HG02763 (cell line): ENCODE measurements around the gene IFT74.
A peak's percentile ranks its signal among the peaks of the same experiment; 100 is the strongest.

ENCODE experiments used
- ATAC-seq: cut with Tn5 transposase; IDR thresholded peaks from one replicate; pipeline ENCODE4 v1.9.1; 2021; ENCODE audit warnings: mild to moderate bottlenecking, moderate library complexity; ENCODE audit not compliant: unreplicated experiment

Gene IFT74

DNA sequence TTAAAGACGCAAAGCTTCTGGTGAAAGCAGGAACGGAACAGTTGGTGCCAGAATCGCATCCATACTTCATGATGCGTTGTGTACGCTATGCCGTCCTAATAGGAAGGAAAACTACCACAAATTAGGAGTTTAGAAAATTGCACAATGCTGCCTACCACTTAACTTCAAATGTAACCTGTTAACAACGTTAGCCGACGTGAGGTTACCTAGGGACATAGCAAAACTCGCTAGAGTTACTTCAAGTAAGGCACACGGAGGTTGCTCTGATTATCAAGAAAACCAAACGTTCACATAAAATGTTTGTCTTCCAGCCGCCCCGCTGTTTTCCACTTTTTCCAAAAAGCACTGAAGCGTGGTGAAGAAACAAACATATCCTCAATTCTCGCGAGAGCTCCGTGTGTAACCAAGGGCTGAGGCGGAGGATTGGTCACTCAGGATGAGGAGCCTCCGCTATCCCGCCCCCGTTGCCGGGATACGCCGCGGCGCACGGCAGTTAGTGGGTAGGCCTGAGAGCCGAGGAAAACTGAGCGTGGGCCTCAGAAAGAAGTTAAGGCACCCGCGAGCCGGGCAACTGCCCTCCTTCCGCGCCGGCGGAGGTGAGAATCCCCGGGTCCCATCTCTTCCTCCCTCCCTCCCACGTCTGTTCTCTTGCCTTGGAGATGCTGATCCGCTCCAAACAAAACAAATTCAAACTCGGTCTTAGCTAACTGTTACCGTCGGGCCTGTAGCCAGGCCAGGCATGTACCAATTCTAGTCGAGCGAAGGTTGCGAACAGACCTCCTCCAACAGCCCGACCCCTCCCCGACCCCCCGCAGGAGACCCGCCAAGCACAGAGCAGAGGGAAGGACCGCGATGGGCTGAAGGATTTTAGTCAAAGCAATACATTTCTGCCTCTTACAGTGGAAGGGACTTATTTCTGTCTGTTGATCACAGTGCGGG lies at the start of gene IFT74:
IFT74 (plus strand) TSS at position 492 of the 939 bp plus-strand sequence. CDS start 5,556 bp downstream, outside the sequence.
- peak; percentile 99 for ATAC-seq

DNA sequence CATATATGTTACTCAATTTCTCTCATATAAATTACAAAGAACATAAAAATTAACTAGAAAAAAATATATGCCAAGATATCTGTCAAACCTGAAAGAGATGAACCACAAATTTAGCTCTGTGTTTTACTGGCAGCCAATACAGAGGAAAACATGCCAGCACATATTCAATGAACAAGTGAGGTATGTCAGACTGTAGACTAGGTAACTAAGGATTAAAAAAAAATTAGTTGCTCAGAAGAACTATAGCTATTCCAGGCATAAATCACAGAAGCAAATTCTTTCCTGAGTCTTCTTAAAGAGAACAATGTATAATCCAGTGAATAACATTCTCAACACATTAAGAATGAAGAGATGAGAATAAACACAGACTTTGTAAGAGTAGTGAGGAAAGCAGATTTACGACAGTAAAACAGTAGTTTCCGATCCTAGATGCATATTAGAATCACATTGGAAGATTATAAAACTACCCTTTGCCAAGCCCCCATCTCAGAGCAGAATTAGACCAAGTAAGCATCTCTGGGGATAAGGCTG lies 43.0 kb upstream of the IFT74 start:
- no peak for ATAC-seq

DNA sequence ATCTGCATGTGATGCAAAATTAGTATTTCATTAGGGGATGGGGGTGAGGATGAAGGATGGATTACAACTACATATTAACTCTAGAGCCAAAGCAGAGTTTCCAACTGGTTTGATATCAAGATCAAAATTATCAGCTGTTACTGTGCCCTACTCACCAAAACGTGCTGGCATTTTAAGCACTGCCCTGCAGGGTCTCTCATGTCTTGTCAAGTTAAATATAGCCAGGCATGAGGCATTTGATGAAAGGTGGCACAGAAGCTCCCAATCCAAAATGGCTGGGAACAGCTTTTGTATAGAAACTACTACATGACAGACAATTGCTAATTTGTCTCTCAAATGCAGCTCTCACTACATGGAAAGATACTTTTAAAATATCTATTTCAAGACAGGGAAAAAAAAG lies 36.5 kb upstream of the IFT74 start:
- ATAC-seq: no peak

DNA sequence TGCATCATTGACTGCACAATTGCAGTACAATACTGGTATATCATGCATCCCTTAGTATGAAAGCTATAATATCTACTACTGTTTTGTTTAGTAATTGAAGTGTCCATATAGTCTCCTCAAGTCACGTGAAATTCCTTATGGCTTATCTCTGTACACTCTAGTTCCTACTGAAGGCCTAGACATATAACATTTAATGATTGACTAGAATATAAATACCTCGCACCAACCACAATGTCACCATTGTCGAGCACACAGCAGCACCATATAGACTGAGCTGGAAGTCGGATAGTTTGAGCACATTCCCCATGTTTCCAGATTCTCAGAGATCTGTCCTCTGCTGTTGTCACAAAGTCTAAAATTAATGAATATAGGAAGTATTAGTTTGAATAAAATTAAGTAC lies 30.6 kb upstream of the IFT74 start:
- ATAC-seq: no peak

DNA sequence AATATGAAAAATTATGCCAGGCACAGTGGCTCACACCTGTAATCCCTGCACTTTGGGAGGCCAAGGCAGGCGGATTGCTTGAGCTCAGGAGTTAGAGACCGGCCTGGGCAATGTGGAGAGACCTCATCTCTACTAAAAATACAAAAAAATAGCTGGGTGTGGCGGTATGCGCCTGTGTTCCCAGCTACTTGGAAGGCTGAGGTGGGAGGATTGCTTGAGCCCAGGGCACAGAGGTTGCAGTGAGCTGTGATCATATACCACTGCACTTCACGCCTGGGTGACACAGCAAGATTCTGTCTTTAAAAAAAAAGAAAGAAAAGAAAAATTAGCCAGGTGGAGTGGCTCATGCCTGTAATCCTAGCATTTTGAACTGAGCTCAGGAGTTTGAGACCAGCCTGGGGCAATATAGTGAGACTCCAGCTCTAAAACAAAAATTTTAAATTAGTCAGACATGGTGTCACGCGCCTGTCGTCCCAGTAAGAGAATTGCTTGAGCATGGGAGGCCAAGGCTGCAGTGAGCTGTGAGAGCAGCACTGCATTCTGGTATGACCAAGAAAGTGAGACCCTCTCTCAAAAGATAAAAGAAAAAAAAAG lies 27.2 kb upstream of the IFT74 start:
- ATAC-seq: no peak

DNA sequence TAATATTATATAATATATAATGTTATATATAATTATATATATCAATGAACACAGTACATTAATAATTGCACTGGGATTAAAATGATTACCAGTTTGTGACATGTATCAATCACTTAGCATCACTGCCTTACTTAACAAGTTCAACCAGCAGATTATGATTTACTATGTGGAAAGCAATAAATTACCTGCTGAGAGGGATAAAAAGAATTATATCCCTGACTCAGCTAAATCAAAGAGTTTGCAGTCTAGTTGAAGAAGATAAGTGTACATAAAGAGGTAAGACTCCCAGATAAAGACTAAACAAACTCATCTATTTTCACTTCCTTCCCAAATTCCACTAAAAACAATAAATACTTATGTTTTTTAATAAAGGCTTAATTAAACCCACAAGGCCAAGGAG lies 20.4 kb upstream of the IFT74 start:
- no peak for ATAC-seq

DNA sequence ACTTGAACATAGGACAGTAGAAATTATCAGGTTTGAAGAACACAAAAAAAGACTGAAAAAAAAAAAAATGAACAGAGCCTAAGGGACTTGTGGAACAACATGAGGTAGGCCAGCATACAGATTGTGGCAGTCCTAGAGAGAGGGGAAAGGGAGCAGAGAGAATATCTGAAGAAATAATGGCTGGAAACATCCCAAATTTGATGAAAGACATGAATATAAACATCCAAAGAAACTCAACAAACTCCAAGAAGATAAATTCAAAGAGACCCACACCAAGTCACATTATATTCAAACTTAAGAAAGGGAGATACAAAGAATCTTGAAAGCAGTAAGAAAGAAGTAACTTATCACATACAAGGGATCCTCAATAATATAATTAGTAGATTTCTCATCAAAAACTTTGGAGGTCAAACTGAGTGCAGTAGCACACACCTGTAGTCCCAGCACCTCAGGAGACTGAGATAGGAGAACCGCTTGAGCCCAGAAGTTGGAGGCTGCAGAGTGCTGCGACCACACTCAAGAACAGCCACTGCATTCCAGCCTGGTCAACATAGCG lies 18.3 kb upstream of the IFT74 start:
- ATAC-seq: no peak

DNA sequence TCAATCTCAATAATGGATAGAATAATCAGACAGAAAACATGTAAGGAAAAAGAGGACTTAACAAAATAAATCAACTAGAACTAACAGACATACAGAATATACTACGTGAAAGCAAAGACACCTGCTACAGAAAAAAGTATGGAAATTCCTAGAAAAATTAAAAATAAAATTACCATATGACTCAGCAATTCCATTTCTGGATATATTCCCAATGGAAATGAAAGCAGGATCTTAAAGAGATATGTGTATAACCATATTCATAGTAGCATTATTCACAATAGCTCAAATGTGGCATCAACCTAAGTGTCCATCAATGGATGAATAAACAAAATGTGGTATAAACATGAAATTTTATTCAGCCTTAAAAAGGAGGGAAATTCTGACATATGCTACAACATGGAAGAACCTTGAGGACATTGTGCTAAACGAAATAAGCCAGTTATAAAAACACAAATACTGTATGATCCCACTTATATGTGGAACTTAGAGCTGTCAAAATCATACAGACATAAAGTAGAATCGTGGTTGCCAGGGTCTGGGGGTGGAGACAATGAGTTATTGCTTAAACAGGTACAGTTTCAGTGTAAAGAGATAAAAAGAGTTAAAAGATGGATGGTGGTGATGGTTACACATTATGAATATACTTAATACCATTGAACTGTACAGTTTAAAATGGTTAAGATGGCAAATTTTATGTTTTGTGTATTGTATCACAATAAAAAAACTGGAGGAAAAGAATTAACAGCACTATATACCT lies 16.1 kb upstream of the IFT74 start:
- no peak for ATAC-seq

DNA sequence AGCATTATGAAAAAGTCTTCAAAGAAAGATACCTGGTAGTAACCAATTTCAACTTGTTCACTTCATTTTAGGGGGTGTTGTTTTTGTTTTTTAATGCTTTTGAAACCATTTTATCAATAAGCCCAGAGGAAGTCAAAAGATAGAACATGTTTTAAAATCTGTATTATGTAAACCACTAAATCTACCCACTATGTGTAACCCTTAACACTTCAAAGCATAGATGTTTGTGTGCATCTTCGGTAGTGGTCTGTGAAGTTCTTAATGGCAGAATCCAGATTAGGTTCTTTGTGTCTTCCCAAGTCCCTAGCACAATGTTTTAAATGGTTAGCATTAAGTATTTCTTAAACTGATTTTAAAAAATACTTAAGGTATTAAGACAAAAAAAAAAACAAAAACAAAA lies 15.4 kb upstream of the IFT74 start:
- ATAC-seq: no peak

DNA sequence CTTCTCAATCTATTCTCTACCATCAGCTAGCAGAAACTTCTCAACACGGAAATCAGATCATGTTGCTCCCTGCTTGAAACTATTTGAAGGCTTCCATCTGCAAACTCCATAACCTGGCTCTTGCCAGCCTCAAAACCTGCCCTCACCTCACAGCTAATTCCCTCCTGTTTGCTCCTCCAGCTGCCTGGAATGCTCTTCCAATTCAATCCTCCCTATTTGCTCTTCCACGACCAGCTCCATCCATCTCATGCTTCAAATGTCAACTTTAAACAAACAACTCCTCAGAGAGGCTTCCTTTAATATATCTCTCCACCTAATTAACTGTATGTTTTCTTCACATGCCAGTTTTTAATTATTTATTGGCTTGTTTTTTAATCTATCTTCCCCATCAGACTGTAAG lies 10.6 kb upstream of the IFT74 start:
- no peak for ATAC-seq

DNA sequence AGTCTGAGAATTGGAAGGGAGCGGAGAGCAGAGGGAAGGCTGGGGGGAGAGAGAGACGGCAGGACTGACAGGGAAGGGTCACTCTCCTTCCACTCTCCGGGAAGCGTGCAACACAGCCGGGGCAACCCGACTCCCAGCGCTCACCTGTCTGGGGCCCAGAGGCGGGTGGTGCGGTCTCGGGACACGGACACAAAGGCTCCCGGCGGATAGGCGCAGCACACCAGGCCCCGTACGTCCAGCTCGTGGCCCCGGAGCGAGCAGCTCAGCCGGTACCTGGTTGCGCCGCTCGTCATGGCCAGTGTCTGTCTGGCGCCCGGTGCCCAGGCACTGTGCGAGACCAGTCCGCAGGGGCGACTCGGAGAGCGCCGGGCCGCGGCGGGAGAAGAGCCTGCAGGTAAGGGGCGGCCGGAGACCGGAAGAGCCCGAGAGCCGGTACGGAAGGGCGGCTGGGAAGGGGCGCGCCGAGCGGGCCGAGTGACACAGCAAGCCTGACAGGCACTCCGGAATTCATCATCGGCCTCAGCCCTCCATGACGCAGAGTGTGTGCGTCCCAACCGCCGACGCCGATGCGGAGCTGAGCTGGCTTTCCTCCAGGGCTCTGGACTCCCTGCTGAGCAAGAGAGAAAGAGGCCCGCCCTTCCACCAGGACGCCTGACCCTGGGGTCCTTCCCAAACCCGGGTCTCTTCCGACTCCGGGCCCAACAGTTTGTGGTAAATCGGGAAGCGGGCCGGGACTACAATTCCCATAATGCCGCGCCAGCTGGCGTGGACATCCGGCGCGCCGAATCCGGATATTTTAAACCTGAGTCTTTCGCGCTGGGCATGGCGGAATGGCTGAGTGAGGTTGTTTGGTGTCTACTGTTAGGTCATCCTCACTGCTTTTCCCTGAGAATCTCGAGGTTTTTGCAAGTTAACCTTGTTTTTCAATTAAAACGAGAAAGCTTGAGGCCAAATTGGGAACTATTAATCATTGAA lies 9.2 kb upstream of the IFT74 start, which contains the start of gene PLAA:
PLAA (minus strand) TSS at position 490 of the 975 bp plus-strand sequence; CDS start at position 293, 197 bp downstream.
- ATAC-seq: peak; percentile 100

DNA sequence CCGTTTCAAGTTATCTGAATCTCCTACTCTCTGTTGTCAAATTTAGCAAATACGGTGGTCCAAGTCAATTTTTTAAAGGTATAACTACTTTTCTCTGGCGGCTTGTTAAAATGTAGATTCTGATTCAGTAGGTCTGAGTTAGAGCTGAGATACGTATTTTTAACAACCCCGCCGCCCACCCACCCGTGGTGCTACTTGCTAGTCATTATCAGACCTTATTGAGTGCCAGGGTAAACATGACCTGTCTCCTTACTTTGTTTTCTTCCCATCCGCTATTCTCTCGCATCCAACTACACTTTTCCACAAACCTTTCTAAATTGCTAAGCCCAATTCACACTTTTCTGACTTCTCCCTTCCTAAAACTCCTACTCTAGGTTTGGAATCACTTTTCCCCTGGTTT lies 8.5 kb upstream of the IFT74 start:
- ATAC-seq: no peak

DNA sequence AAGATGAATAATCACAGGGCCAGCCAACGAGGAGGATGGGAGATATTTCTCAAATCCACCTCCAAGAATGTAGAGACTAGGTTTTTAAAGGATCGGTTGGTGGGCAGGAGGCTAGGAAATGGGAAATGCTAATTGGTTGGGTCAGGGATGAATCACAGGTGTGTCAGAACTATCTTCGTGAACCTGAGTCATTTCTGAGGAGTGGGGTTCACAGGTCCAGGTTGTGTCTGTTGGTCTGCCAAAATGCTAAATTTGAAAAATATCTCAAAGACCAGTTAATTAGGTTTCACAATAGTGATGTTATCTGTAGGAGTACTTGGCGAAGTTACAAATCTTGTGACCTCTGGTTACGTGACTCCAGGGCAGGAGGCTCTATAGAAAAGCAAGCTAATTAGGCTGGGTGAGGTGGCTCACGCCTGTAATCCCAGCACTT lies 6.6 kb upstream of the IFT74 start:
- ATAC-seq: no peak

DNA sequence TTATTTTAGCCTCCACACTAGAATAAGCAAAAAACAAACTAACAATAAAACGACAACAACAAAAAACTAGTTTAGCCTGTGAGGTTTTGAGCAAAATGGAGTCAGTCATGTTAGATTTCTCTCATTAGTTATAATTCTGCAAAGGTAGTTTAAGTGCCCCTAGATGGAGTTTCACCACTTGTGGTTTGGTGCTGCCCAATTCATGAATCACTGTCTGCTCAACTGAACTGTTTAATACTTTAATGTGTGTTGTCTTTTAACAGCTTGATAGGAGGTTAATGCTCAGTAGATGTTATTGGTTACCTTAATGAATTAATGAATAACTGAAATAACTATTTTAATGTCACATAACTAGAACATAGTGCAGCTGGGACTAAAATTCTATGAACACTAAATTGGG lies 5.7 kb upstream of the IFT74 start:
- no peak for ATAC-seq

DNA sequence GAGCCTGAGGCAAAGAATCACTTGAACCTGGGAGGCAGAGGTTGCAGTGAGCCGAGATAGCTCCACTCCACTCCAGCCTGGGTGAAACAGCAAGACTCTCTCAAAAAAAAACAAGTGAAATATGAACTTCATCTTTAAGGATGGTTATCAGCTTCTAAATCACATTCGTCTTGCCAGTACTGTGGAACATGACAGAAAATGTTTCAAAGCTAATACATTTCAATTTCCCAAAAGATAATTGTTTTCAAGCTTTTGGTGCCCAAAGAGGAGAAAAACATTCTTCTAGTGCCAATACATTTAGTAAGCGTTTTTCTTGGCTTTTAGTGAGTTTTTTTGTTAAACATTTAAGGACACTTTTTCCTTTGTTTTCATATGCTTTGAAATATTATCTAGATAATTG lies 4.4 kb upstream of the IFT74 start:
- no peak for ATAC-seq

DNA sequence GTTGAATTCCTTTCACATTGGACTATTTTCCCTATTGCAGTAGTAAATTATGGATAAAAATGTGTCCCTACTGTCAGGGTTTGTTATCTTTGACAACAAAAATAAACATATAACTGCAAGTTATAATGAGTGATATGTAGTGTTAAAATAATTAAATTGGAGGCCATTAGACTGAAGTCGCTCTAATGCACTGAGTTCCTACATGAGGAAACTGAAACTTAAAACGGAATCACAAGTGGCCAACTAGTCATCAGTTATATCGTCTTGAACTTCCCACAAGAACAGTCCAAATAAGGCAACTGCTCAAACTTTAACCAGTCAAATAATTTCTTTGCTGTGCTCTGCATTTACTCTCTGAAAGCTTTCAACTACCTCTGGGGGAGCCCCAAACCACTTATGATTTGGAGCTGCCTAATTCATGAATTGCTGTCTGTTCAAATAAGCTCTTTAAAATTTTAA lies 2.1 kb upstream of the IFT74 start:
- ATAC-seq: no peak

DNA sequence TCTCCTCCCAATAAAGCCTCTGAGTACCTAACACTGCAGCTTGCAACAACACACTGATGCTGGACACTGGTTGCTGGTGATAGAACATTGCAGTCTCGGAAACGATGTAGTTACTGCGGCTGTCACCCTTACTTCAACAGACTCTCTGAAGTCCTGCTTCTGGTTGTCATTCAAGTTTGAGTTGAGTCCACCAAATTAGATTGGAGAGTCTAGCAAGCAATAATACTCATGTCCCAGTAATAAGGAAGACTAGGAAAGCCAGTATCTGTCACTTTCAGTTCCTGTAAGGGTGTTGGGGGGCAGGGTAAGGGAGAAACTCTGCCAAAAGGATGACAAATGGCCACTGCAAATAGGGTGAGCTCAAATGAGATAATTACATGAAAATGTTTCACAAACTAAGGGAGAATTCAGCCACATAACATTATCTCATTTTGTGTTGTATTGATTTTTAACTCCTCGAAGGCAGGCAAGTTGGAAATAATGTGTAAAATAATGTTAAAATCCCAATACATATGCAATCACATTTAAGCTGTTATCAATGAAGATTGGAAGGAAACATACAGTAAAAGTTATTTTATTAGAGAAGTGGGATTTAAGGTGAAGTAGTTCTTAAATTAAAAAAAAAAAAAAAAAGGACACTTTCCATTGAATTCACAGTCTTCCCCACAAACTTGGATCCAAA lies 849 bp upstream of the IFT74 start:
- ATAC-seq: peak; percentile 21

DNA sequence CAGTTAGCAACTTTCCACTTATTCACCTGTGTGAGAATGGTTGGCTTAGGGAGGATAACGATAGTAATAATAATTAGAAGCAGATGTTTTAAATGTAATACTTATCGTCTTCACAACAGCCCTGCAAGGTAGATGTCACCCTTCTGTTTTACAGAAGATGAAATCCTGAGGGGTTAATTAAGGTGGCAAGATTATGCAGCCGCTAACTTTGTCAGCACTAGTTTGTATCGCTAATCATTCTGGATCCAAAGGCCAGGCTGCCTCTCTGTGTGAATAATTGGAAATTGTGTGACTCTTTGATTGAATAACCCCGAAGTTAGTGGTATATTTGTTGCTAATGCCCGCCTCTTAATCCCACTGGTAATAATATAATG lies 635 bp downstream of the IFT74 start:
- ATAC-seq: no peak

DNA sequence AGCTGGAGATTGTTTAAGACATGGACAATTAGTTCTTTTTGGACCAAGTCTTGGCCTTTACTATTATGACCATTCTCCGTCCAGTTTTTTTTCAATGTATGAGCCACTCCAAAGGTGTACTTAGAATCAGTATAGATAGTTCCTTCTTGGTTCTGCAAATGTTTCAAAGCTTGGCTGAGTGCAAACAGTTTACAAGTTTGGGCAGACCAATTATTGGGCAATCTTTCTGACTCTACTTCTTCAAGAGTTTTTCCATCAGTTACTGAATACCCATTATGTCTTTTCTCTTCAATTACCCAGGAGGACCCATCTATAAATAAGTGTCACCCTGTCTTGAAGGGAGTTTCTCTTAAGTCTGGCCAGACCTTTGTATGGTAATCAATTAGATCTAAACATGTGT lies 15.5 kb downstream of the IFT74 start:
- ATAC-seq: no peak
